GM21447 (cell line): ENCODE results near the gene PPHLN1.

Experiments used
- ATAC-seq: cut with Tn5 transposase; IDR thresholded peaks from one replicate; pipeline ENCODE4 v1.9.1; 2021; ENCODE audit not compliant: unreplicated experiment

Gene PPHLN1, protein sequence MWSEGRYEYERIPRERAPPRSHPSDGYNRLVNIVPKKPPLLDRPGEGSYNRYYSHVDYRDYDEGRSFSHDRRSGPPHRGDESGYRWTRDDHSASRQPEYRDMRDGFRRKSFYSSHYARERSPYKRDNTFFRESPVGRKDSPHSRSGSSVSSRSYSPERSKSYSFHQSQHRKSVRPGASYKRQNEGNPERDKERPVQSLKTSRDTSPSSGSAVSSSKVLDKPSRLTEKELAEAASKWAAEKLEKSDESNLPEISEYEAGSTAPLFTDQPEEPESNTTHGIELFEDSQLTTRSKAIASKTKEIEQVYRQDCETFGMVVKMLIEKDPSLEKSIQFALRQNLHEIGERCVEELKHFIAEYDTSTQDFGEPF

DNA sequence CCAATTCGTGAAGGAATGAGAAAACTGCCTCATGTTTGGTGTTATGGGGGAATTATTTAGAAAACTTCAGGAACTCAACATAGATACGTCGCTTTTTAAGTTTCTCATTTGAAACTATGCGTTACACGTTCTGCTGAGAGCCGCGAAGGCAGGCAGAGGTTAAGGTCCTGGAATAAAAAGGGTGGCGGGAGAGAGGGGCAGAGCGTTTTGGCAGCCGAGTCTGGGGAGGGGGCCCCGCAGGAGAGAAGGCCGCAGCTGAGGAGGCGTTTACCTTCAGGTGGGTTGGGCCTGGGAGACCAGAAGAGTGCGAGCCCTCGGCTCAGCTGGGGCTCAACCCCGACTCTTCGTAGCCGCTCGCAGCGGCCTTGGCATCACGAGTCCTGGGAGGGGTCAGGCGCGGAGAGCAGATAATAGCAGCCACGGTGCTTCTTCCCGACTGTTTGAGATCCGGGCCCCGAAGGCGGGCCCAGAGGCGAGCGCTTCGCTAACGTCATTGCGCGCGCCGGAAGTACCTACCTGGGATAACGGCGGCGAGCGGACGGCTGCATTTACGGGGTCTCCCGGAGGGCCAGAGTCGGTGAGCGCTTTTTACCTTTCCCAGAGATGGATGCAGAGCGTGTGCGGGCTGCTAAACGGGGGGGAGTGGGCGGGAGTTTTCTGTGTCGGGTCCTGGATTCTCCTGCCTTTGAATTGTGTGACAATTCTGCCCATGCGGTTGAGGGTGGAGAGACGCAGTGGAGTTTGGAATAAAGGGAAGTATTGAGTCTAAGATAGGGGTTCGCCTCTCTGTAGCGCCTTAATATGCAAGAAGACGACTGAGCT lies at the start of gene PPHLN1, which contains the start of gene ZCRB1:
TSS of gene PPHLN1 (plus strand) at position 515 of the 822 bp plus-strand sequence. CDS start 9,736 bp downstream, outside the sequence.
TSS of gene ZCRB1 (minus strand) at position 442 of the 822 bp plus-strand sequence. CDS start 1,992 bp downstream, outside the sequence.
- peak; percentile 90 for ATAC-seq

DNA sequence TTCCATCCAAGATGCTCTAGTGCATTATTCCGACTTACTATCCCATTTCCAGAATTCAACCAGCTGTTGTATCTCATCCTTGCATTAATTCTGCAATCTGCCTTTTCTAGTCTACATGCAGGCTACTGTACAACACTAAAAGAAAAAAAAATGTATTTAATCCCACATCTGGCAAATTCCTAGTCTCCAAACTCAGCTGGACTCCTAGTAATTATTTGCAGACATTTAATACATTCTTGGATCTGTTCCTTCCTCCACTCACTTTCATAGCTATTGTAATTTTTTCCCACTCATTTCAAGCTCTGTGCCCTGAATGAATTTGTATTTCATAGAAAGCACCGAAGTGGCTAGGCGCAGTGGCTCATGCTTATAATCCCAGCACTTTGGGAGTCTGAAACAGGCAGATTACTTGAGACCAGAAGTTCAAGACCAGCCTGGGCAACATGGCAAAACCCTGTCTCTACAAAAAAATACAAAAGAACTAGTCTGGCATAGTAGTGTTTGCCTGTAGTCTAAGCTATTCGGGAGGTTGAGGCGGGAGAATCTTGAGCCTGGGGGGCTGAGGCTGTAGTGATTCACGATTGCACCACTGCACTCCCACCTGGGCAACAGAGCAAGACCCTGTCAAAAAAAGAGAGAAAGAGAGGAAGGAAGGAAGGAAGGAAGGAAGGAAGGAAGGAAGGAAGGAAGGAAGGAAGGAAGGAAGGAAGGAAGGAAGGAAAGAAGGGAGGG lies 48.4 kb upstream of the PPHLN1 start:
- ATAC-seq = no peak

DNA sequence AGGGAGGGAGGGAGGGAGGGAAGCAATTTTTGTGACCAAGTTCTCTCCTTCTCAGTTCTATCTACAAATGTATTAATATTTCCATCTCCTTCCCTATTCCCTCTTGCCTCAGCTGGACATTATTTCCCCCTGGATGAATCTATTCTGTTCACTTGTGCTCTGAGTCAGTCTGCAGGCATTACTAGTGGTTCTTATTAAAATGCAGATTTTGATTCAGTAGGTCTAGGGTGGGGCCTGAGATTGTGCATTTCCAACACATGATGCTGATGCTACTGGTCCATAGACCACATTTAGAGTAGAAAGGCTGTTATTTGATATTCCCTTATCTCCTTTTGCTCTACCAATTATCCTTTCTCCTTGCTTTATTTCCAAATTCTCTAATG lies 47.8 kb upstream of the PPHLN1 start:
- no peak for ATAC-seq

- ATAC-seq = no peak
These were observed 44.7 kb upstream of the PPHLN1 start for GRCh38 chr12:42281278-42281677.

DNA sequence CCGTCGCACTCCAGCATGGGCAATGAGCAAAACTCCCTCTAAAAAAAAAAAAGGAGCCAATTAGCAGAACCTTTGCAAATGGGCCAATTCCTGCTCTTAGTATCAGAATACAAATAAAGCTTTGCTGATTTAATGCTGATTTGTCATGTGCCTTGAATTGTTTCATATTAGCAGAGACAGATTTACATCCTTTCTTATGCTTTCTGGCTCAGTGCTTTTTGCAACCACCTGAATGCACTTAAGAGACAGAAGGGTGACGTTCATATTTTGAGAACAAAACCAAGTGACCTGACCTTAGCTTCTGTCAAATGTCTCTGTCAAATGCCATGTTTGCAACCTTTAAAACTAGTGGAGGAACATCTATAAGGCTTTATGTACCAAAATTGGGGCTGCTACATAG lies 44.1 kb upstream of the PPHLN1 start:
- no peak for ATAC-seq

DNA sequence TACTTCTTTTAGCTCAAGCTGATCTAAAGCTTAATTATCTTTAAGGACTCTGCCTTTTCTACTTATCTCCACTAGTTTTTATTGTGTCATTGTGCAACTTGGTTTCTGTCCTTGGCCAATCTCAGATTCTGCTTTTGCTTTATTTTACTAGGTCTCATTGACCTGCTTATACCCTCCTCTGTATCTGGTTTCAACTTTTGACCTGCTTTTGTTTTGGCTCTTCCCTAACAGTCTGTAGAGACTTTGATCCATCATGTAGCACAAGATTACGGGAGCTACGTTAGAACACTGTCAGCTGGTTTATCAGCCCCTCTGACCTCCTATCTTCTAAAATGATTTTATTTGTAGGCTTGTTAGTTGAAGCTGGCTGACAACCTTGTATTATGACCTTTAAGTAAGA lies 43.7 kb upstream of the PPHLN1 start:
- no peak for ATAC-seq

GRCh38 chr12:42283739-42284138 lies 42.2 kb upstream of the PPHLN1 start:
- no peak for ATAC-seq

- ATAC-seq = no peak
These were observed 41.8 kb upstream of the PPHLN1 start for GRCh38 chr12:42284157-42284556.

- ATAC-seq = no peak
These were observed 41.1 kb upstream of the PPHLN1 start for GRCh38 chr12:42284876-42285275.

- no peak for ATAC-seq
These were observed 40.5 kb upstream of the PPHLN1 start for GRCh38 chr12:42285431-42285830.

DNA sequence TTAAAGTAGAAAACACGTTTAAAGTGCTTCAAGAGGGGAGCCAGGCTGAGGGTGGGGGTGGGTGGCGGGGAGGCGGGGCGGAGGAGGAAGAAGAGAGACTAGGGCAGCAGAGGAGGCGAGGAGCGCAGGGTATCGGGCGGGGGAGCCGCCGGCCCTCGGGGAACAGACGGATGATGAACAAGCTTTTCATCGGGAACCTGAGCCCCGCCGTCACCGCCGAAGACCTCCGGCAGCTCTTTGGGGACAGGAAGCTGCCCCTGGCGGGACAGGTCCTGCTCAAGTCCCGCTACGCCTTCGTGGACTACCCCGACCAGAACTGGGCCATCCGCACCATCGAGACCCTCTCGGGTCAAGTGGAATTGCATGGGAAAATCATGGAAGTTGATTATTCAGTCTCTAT lies 39.2 kb upstream of the PPHLN1 start:
- no peak for ATAC-seq

- ATAC-seq = no peak
These were observed 37.4 kb upstream of the PPHLN1 start for GRCh38 chr12:42288544-42288943.

DNA sequence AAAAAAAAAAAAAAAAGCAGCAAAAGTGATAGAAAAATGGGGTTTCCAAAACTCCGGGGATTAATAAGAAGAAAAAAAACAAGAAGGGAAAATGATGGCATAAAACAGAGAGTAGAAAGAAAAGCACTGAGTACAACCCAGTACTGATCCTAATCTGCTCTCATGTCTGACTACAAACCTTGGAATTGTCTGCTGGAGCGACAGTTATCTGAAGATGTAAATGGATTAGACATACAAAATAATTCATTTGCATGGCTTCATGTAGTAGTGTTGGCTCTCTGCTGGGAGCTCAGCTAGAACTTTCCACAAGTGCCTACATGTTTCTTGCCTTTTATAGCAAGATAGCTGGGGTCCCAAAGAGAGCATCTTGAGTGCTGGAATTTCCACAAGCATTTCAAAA lies 34.3 kb upstream of the PPHLN1 start:
- no peak for ATAC-seq

GRCh38 chr12:42296503-42297109 lies 29.4 kb upstream of the PPHLN1 start:
- no peak for ATAC-seq

DNA sequence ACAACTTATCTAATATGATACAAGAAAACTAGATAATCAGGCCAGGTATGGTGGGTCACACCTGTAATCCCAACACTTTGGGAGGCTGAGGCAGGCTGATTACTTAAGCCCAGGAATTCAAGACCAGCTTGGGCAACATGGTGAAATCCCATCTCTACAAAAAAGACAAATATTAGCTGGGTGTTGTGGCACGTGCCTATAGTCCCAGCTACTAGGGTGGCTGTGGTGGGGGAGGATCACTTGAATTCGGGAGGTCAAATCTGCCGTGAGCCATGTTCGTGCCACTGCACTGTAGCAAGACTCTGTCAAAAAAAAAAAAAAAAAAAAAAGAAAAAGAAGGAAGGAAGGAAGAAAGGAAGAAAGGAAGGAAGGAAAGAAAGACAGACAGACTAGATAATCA lies 27.1 kb upstream of the PPHLN1 start:
- ATAC-seq = no peak

- peak; percentile 84 for ATAC-seq
These were observed 26.3 kb upstream of the PPHLN1 start for GRCh38 chr12:42299392-42300308.

- ATAC-seq = no peak
These were observed 19.7 kb upstream of the PPHLN1 start for GRCh38 chr12:42306297-42306696.

DNA sequence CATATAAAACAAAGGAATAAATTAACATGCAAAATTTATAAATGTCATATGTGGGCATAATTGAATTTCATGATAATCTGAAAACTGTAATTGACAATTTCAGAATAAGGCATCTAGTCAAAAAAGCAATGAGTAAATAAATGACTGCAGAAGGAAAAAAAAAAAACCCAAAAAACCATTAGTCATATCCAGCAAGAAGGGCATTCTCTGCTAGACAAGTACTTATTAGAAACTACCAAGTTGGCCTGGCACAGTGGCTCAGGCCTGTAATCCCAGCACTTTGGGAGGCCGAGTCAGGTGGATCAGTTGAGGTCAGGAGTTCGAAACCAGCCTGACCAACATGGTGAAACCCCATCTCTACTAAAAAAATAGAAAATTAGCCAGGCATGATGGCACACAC lies 17.6 kb upstream of the PPHLN1 start:
- no peak for ATAC-seq

DNA sequence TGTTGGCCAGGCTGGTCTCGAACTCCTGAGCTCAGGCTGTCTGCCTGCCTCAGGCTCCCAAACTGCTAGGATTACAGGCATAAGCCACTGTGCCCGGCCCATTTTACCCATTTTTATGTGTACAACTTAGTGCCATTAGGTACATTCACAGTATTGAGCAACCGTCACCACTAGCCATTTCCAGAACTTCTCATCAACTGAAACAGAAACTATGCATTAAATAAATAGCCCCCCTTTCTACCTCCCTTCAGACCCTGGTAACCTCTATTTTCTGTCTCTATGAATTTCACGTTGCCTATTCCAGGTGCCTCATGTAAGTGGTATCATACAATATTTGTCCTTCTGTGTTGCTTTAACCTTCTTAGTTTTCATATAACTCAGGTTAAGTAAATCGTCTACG lies 16.0 kb upstream of the PPHLN1 start:
- no peak for ATAC-seq

GRCh38 chr12:42315108-42315507 lies 10.9 kb upstream of the PPHLN1 start:
- ATAC-seq = no peak
